Colon (tissue), 2 donors: ENCODE measurements around the gene DLGAP4.
"Not testable (repeated sequence)": the region's sequence is repeated elsewhere in the genome, so short reads cannot be mapped to it uniquely, and the experiment has no call there.

Experiments used
- FAIRE-seq: peaks from 2 replicates; lab custom pipeline; 2012; peaks lifted over from hg19 to GRCh38; lab: Jason Lieb, UNC
- donor health status: control.
- donor health status: control.

Gene DLGAP4

GRCh38 chr20:36455972-36456625, 150.0 kb downstream of the DLGAP4 start:
- FAIRE-seq = no peak

GRCh38 chr20:36460648-36461599, 154.8 kb downstream of the DLGAP4 start:
- no peak for FAIRE-seq

GRCh38 chr20:36461600-36462439, 155.7 kb downstream of the DLGAP4 start:
- FAIRE-seq = no peak

- FAIRE-seq = no peak
Measured at GRCh38 chr20:36462440-36463211, 156.5 kb downstream of the DLGAP4 start.

- FAIRE-seq = no peak
Measured at GRCh38 chr20:36463212-36464061, 157.3 kb downstream of the DLGAP4 start.

GRCh38 chr20:36465109-36466080, 159.3 kb downstream of the DLGAP4 start:
- FAIRE-seq = no peak

GRCh38 chr20:36466089-36466488, 159.9 kb downstream of the DLGAP4 start:
- FAIRE-seq = no peak

- FAIRE-seq = no peak
Measured at GRCh38 chr20:36467076-36467999, 161.2 kb downstream of the DLGAP4 start.

GRCh38 chr20:36468149-36469000, 162.2 kb downstream of the DLGAP4 start:
- FAIRE-seq = no peak

GRCh38 chr20:36469973-36470372, 163.8 kb downstream of the DLGAP4 start:
- FAIRE-seq = no peak

GRCh38 chr20:36471885-36472636, 165.9 kb downstream of the DLGAP4 start:
- no peak for FAIRE-seq

GRCh38 chr20:36472637-36473090, 166.5 kb downstream of the DLGAP4 start:
- FAIRE-seq = no peak

- no peak for FAIRE-seq
Measured at GRCh38 chr20:36473164-36473563, 167.0 kb downstream of the DLGAP4 start.

GRCh38 chr20:36474563-36474962, 168.4 kb downstream of the DLGAP4 start:
- no peak for FAIRE-seq

- not testable (repeated sequence) for FAIRE-seq
Measured at GRCh38 chr20:36475054-36475453, 168.9 kb downstream of the DLGAP4 start.

GRCh38 chr20:36477475-36477874, 171.3 kb downstream of the DLGAP4 start:
- FAIRE-seq = no peak
